Naive thymus-derived CD4-positive, alpha-beta T cell (primary cell): ENCODE data around the gene MYO9B. TPM values are rescaled to one million over a fixed set of nuclear protein-coding genes. Genes with fewer than 3 reads are reported as not detected.

Experiments used
- ATAC-seq: fragments of 150-1000 bp; cut with Tn5 transposase; 2 replicates; pipeline ENCODE4 v1.10.0; 2021; ENCODE audit warnings: mild to moderate bottlenecking, moderate library complexity
- CTCF ChIA-PET: fragments of 350-600 bp; sonication (Branson Sonifier 250); formaldehyde crosslinking; loops from one replicate; lab custom pipeline; 2021; ENCODE audit warnings: antibody characterized with exemption; lab: Charles Lee
- POLR2A ChIA-PET: fragments of 350-600 bp; sonication (Branson Sonifier 250); formaldehyde crosslinking; loops from one replicate; lab custom pipeline; 2021; ENCODE audit warnings: antibody characterized with exemption, inconsistent platforms; lab: Charles Lee
- DNase-seq, 9 donors: peaks; one replicate each; pipeline versions ENCODE4 v3.0.0 to v3.0.0-alpha.2; 2020 to 2022; ENCODE audit warnings: mixed read lengths in 1 of 9
- H3K27ac ChIP-seq: one replicate; pipeline ENCODE4 v1.7.0; 2013; ENCODE audit warnings: mild to moderate bottlenecking, low read depth, low read length, moderate library complexity
- H3K27me3 ChIP-seq, 2 donors: one replicate each; pipeline ENCODE4 v1.7.0; 2013; ENCODE audit warnings: low read length in 2 of 2, mild to moderate bottlenecking in 2 of 2, moderate library complexity in 2 of 2; ENCODE audit not compliant: control insufficient read depth in 2 of 2, insufficient read depth in 2 of 2
- H3K36me3 ChIP-seq, 3 experiments: 1 replicate in 2 of 3; 2 replicates in 1 of 3; pipeline ENCODE4 v1.7.0; 2013; ENCODE audit warnings: low read length in 3 of 3, mild to moderate bottlenecking in 3 of 3, moderate library complexity in 1 of 3; ENCODE audit not compliant: insufficient read depth in 3 of 3, control insufficient read depth in 2 of 3
- H3K4me1 ChIP-seq, 2 donors: one replicate each; pipeline ENCODE4 v1.7.0; 2013; ENCODE audit warnings: low read length in 2 of 2, mild to moderate bottlenecking in 2 of 2, moderate library complexity in 1 of 2; ENCODE audit not compliant: control insufficient read depth in 2 of 2, insufficient read depth in 2 of 2
- H3K4me3 ChIP-seq: 2 replicates; pipeline ENCODE4 v1.7.0; 2013; ENCODE audit warnings: mild to moderate bottlenecking, low read length
- H3K9me3 ChIP-seq, 3 experiments: 1 replicate in 2 of 3; 2 replicates in 1 of 3; pipeline ENCODE4 v1.7.0; 2013; ENCODE audit warnings: low read length in 3 of 3; ENCODE audit not compliant: control insufficient read depth in 2 of 3
- H3K27ac Mint-ChIP-seq, 9 donors: one replicate each; pipeline ENCODE4 v1.8.0; 2020 to 2022; ENCODE audit warnings: mixed read lengths in 9 of 9, mild to moderate bottlenecking in 8 of 9, moderate library complexity in 5 of 9, inconsistent platforms in 2 of 9
- H3K27me3 Mint-ChIP-seq, 5 donors: one replicate each; pipeline ENCODE4 v1.8.0; 2021 to 2022; ENCODE audit warnings: mixed read lengths in 5 of 5, mild to moderate bottlenecking in 1 of 5
- H3K36me3 Mint-ChIP-seq, 5 donors: one replicate each; pipeline ENCODE4 v1.8.0; 2020 to 2022; ENCODE audit warnings: mixed read lengths in 5 of 5, mild to moderate bottlenecking in 3 of 5, inconsistent platforms in 1 of 5
- H3K4me1 Mint-ChIP-seq, 7 donors: one replicate each; pipeline ENCODE4 v1.8.0; 2020 to 2022; ENCODE audit warnings: mixed read lengths in 7 of 7, mild to moderate bottlenecking in 3 of 7, inconsistent platforms in 1 of 7
- H3K4me3 Mint-ChIP-seq, 10 donors: one replicate each; pipeline ENCODE4 v1.8.0; 2020 to 2022; ENCODE audit warnings: mild to moderate bottlenecking in 10 of 10, mixed read lengths in 10 of 10, moderate library complexity in 6 of 10, inconsistent platforms in 2 of 10
- H3K9me3 Mint-ChIP-seq, 11 donors: one replicate each; pipeline ENCODE4 v1.8.0; 2020 to 2022; ENCODE audit warnings: mixed read lengths in 11 of 11, mild to moderate bottlenecking in 4 of 11, inconsistent platforms in 1 of 11, moderate library complexity in 1 of 11
- intact Hi-C, 2 donors: fragments of 100-400 bp; cut with micrococcal nuclease; formaldehyde crosslinking; loops; one replicate each; pipeline ENCODE4 v1.15.1; 2023
- polyA plus RNA-seq, 2 donors: library from polyadenylated mRNA; unstranded; fragments of 300-500 nt; fragmentation: Illumina TruSeq; gene quantifications; one replicate each; pipeline ENCODE4 v1.2.3, GENCODE V29; 2021
- total RNA-seq, 6 experiments: library from RNA in 5 of 6; stranded (reverse) in 5 of 6; gene quantifications; 1 replicate in 5 of 6; 2 replicates in 1 of 6; pipeline ENCODE4 v1.2.3 and lab custom pipeline; 2021 to 2026

Gene MYO9B
- total and polyA plus RNA-seq, 7 experiments from 2014 or later = 5.6 to 297 (median 165) TPM

DNA sequence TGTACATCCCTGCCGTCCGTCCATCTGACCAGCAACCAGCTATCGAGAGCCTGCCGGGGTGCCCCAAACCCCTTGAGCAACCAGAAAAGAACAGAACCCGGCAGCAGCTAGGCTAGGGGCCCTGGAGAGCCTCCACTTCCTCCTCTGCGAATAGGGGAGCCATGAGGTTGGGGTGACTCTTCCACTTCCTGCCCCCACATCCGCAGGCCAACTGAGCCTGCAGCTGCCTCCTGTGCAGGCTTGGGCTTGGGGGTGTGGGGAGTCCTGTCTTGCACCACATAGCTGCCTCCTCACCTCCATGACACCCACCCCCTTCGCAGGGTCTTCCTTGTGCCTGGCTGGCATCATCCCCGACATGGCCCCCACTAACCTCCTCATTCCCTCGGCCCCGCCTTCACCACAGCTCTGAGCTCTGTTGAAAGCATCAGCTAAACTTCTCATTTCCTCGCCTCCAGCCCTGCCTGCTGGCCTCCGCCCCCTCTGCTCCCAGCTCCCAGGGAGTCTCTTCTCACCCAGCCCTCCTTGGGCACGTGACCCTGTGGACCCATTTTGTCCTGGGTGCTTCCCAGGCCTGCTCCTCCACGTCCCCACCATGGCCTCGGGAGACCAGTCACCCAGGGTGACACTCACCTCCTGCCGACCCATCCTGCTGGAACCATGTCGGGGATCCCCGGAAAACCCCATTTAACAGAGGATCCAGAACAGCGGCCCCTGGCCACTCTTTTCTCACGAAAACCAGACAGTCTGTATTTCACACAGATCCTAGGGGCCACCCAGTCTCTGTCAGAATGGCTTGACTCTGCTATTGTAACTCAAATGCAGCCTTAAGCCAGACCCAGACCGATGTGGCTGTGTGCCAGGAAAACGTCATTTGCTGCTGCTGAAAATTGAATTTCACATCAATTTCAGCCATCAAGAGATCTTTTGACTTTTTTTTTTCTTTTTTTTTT, 50.4 kb downstream of the MYO9B start:
- H3K36me3 Mint-ChIP-seq = peaks cover 0 to 20% (median 18%) of the 10 kb centered on the region in 5 donors
- DNase-seq (peak; percentile 58 to 87 (median 83)), ATAC-seq (peak; percentile 91)
- H3K4me1 ChIP-seq = peaks cover 33 to 41% of the 10 kb centered on the region in 2 donors
- peak overlapping the region; percentile 71 for H3K4me3 ChIP-seq
- H3K9me3 ChIP-seq = peaks cover 0 to 9% (median 0%) of the 10 kb centered on the region in 3 experiments
- ChIA-PET POLR2A (interaction anchor here (0.5 to 3.4 kb wide), 24 partner anchors 8 to 1772 kb away, joined by 3 to 56 read pairs (median 4); partner anchors contain the start of genes BABAM1, DDA1, HAUS8 and MYO9B), CTCF (interaction anchor here (0.5 to 2.1 kb wide), 6 partner anchors 10 to 180 kb away, joined by 3 to 9 read pairs (median 3); no protein-coding TSS in a partner anchor)
- H3K27ac ChIP-seq = peak overlapping the region; percentile 95
- intact Hi-C loops = loop anchor here (1.0 to 5.0 kb wide), 8 partner anchors 9 to 109 kb away; partner anchors contain the start of genes HAUS8 (in 1 of the 2) and MYO9B (in 1 of the 2)
- H3K9me3 Mint-ChIP-seq = peaks cover 0 to 11% (median 0%) of the 10 kb centered on the region in 11 donors
- peaks cover 18 to 71% (median 50%) of the 10 kb centered on the region in 7 donors for H3K4me1 Mint-ChIP-seq
- no peaks in the 10 kb centered on the region for H3K27me3 ChIP-seq
- peak overlapping the region; percentile 81 to 95 (median 86) for H3K4me3 Mint-ChIP-seq
- H3K27me3 Mint-ChIP-seq = no peaks in the 10 kb centered on the region
- peak overlapping the region; percentile 90 to 100 (median 99) for H3K27ac Mint-ChIP-seq
- peaks cover 0 to 7% (median 0%) of the 10 kb centered on the region in 3 experiments for H3K36me3 ChIP-seq

GRCh38 chr19:17127671-17128070, 52.1 kb downstream of the MYO9B start:
- H3K9me3 Mint-ChIP-seq = peaks cover 0 to 6% (median 0%) of the 10 kb centered on the region in 11 donors
- H3K4me3 Mint-ChIP-seq = peak overlapping the region in 9 of 10 donors; percentile 17 to 95 (median 45)
- Histone ChIP-seq H3K4me1 (peaks cover 33 to 45% of the 10 kb centered on the region in 2 donors), H3K27me3 (no peaks in the 10 kb centered on the region), H3K4me3 (no peak overlapping the region), H3K36me3 (peaks cover 0 to 2% (median 0%) of the 10 kb centered on the region in 3 experiments), H3K9me3 (peaks cover 0 to 9% (median 0%) of the 10 kb centered on the region in 3 experiments), H3K27ac (peak overlapping the region; percentile 36)
- ATAC-seq = no peak
- intact Hi-C loops = loop anchor here in 1 of 2 donors (5.0 kb wide), 1 partner anchor 55 kb away; no protein-coding TSS in a partner anchor
- ChIA-PET POLR2A (interaction anchor here (0.8 kb wide), 1 partner anchor 88 kb away, joined by 3 read pairs; the partner anchor contains the start of gene USE1), CTCF (no interaction called here)
- H3K27ac Mint-ChIP-seq = peak overlapping the region; percentile 57 to 100 (median 83)
- no peak for DNase-seq
- H3K36me3 Mint-ChIP-seq = peaks cover 0 to 13% (median 8%) of the 10 kb centered on the region in 5 donors
- no peaks in the 10 kb centered on the region for H3K27me3 Mint-ChIP-seq
- H3K4me1 Mint-ChIP-seq = peaks cover 18 to 57% (median 45%) of the 10 kb centered on the region in 7 donors

- ChIA-PET POLR2A (interaction anchor here (0.7 to 0.8 kb wide), 2 partner anchors 55 to 87 kb away, joined by 3 read pairs; partner anchors contain the start of gene USE1), CTCF (no interaction called here)
- Mint-ChIP-seq H3K27me3 (no peaks in the 10 kb centered on the region), H3K27ac (peak overlapping the region in 1 of 9 donors; percentile 75), H3K36me3 (peaks cover 0 to 10% (median 4%) of the 10 kb centered on the region in 5 donors), H3K4me3 (no peak overlapping the region), H3K9me3 (no peaks in the 10 kb centered on the region), H3K4me1 (peaks cover 18 to 51% (median 44%) of the 10 kb centered on the region in 7 donors)
- Histone ChIP-seq H3K27ac (no peak overlapping the region), H3K4me1 (peaks cover 32 to 41% of the 10 kb centered on the region in 2 donors), H3K27me3 (no peaks in the 10 kb centered on the region), H3K9me3 (peaks cover 0 to 4% (median 0%) of the 10 kb centered on the region in 3 experiments), H3K36me3 (no peaks in the 10 kb centered on the region), H3K4me3 (no peak overlapping the region)
- DNase-seq (no peak), ATAC-seq (no peak)
- intact Hi-C loops = loop anchor here in 1 of 2 donors (5.0 kb wide), 1 partner anchor 54 kb away; no protein-coding TSS in a partner anchor
Observed at GRCh38 chr19:17128403-17128802, 52.8 kb downstream of the MYO9B start.

GRCh38 chr19:17128820-17129219, 53.2 kb downstream of the MYO9B start:
- H3K27ac Mint-ChIP-seq = peak overlapping the region in 4 of 9 donors; percentile 12 to 75 (median 56)
- ATAC-seq = no peak
- no peaks in the 10 kb centered on the region for H3K27me3 ChIP-seq
- no peak overlapping the region for H3K4me3 ChIP-seq
- peaks cover 0 to under 1% (median 0%) of the 10 kb centered on the region in 3 experiments for H3K9me3 ChIP-seq
- H3K4me1 ChIP-seq = peaks cover 28 to 37% of the 10 kb centered on the region in 2 donors
- H3K36me3 ChIP-seq = no peaks in the 10 kb centered on the region
- intact Hi-C loops = loop anchor here in 1 of 2 donors (5.0 kb wide), 1 partner anchor 53 kb away; no protein-coding TSS in a partner anchor
- DNase-seq = no peak
- H3K27ac ChIP-seq = no peak overlapping the region
- no peak overlapping the region for H3K4me3 Mint-ChIP-seq
- CTCF ChIA-PET = interaction anchor here (0.7 kb wide), 1 partner anchor 278 kb away, joined by 4 read pairs; no protein-coding TSS in a partner anchor
- H3K36me3 Mint-ChIP-seq = peaks cover 0 to 11% (median 4%) of the 10 kb centered on the region in 5 donors
- H3K9me3 Mint-ChIP-seq = no peaks in the 10 kb centered on the region
- H3K4me1 Mint-ChIP-seq = peaks cover 18 to 49% (median 41%) of the 10 kb centered on the region in 7 donors
- H3K27me3 Mint-ChIP-seq = no peaks in the 10 kb centered on the region
- POLR2A ChIA-PET = interaction anchor here (0.7 to 1.0 kb wide), 2 partner anchors 39 to 97 kb away, joined by 3 read pairs; no protein-coding TSS in a partner anchor

- no peak overlapping the region for H3K27ac ChIP-seq
- ChIA-PET CTCF (interaction anchor here (0.7 kb wide), 1 partner anchor 278 kb away, joined by 4 read pairs; no protein-coding TSS in a partner anchor), POLR2A (interaction anchor here (0.7 to 1.0 kb wide), 3 partner anchors 14 to 96 kb away, joined by 3 read pairs; no protein-coding TSS in a partner anchor)
- Mint-ChIP-seq H3K27me3 (no peaks in the 10 kb centered on the region), H3K4me1 (peaks cover 17 to 49% (median 38%) of the 10 kb centered on the region in 7 donors), H3K36me3 (peaks cover 0 to 11% (median 4%) of the 10 kb centered on the region in 5 donors), H3K27ac (peak overlapping the region in 6 of 9 donors; percentile 14 to 65 (median 48)), H3K9me3 (no peaks in the 10 kb centered on the region), H3K4me3 (no peak overlapping the region)
- ATAC-seq (no peak), DNase-seq (no peak)
- H3K4me1 ChIP-seq = peaks cover 25 to 31% of the 10 kb centered on the region in 2 donors
- H3K4me3 ChIP-seq = no peak overlapping the region
- no peaks in the 10 kb centered on the region for H3K36me3 ChIP-seq
- intact Hi-C loops = loop anchor here in 1 of 2 donors (5.0 kb wide), 1 partner anchor 53 kb away; no protein-coding TSS in a partner anchor
- H3K9me3 ChIP-seq = no peaks in the 10 kb centered on the region
- no peaks in the 10 kb centered on the region for H3K27me3 ChIP-seq
Observed at GRCh38 chr19:17129377-17129776, 53.8 kb downstream of the MYO9B start.
